ENCODE results near the gene NMNAT3. TPM values are rescaled to one million over a fixed set of nuclear protein-coding genes. Genes with fewer than 3 reads are reported as not detected.

NMNAT3 gene
- total RNA-seq, 1 donor from 2014 or later, result 1.6 TPM

DNA sequence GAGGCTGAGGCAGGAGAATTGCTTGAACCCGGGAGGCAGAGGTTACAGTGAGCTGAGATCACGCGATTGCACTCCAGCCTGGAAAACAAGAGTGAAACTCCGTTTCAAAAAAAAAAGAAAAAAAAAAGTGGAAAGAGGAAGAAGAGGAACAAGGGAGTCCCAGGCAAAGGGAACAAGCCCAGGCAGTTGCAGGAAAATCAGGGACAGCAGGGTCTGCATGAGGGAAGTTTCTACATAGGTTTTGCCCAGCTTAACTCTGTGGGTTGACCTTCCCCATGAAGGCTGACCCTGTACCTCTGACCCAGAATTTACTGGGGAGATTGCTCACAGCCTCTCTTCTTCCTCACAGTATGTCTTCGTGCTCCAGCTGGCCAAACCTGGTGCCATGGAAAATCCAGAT is 150.5 kb downstream of the NMNAT3 start:
- DNase-seq (ENCODE audit: low read depth), result no peak
- TF ChIP-seq, protein P1, sequence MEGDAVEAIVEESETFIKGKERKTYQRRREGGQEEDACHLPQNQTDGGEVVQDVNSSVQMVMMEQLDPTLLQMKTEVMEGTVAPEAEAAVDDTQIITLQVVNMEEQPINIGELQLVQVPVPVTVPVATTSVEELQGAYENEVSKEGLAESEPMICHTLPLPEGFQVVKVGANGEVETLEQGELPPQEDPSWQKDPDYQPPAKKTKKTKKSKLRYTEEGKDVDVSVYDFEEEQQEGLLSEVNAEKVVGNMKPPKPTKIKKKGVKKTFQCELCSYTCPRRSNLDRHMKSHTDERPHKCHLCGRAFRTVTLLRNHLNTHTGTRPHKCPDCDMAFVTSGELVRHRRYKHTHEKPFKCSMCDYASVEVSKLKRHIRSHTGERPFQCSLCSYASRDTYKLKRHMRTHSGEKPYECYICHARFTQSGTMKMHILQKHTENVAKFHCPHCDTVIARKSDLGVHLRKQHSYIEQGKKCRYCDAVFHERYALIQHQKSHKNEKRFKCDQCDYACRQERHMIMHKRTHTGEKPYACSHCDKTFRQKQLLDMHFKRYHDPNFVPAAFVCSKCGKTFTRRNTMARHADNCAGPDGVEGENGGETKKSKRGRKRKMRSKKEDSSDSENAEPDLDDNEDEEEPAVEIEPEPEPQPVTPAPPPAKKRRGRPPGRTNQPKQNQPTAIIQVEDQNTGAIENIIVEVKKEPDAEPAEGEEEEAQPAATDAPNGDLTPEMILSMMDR (conservative IDR thresholded peaks at IDR 0.05; ENCODE audit: low read depth, low read length), result no peak
- H3K4me3 ChIP-seq (ENCODE audit: low read depth, low read length), result no peak overlapping the region

GRCh38 chr3:139526146-139526545 is 151.6 kb downstream of the NMNAT3 start:
- TF ChIP-seq, protein P1 (conservative IDR thresholded peaks at IDR 0.05; ENCODE audit: low read depth, low read length), result no peak
- DNase-seq (ENCODE audit: low read depth), result no peak
- no peak overlapping the region for H3K4me3 ChIP-seq (ENCODE audit: low read depth, low read length)

GRCh38 chr3:139524841-139525636 is 152.7 kb downstream of the NMNAT3 start:
- no peak for DNase-seq (ENCODE audit: low read depth)
- no peak overlapping the region for H3K4me3 ChIP-seq (ENCODE audit: low read depth, low read length)
- TF ChIP-seq, protein P1 (conservative IDR thresholded peaks at IDR 0.05; ENCODE audit: low read depth, low read length), result no peak

GRCh38 chr3:139523718-139524117 is 154.1 kb downstream of the NMNAT3 start:
- no peak for DNase-seq (ENCODE audit: low read depth)
- no peak overlapping the region for H3K4me3 ChIP-seq (ENCODE audit: low read depth, low read length)
- TF ChIP-seq, protein P1 (conservative IDR thresholded peaks at IDR 0.05; ENCODE audit: low read depth, low read length), result no peak

GRCh38 chr3:139523166-139523565 is 154.6 kb downstream of the NMNAT3 start:
- no peak overlapping the region for H3K4me3 ChIP-seq (ENCODE audit: low read depth, low read length)
- no peak for DNase-seq (ENCODE audit: low read depth)
- TF ChIP-seq, protein P1 (conservative IDR thresholded peaks at IDR 0.05; ENCODE audit: low read depth, low read length), result no peak

- no peak overlapping the region for H3K4me3 ChIP-seq (ENCODE audit: low read depth, low read length)
- DNase-seq (ENCODE audit: low read depth), result no peak
- TF ChIP-seq, protein P1 (conservative IDR thresholded peaks at IDR 0.05; ENCODE audit: low read depth, low read length), result peak; percentile 16
Measured at GRCh38 chr3:139522421-139522820, 155.4 kb downstream of the NMNAT3 start.

DNA sequence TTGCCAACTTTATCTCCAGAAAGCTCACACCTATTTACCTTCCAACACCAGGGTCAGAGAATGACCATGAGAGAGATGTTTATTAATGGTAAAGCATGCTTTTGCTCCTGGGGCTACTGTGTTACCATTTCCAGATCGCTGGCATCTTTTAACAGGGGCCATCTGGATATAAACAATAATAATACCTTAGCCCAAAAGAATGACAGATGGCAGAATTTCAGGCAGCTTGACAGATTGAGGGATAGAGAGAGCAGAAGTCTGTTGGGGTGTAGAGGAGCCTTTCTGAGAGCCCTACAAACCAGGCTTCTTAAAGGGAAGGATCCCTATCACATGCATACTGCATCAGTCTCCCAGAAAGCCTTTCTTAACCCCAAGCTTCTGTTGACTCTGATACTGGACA is 156.0 kb downstream of the NMNAT3 start:
- TF ChIP-seq, protein P1 (conservative IDR thresholded peaks at IDR 0.05; ENCODE audit: low read depth, low read length), result no peak
- H3K4me3 ChIP-seq (ENCODE audit: low read depth, low read length), result no peak overlapping the region
- no peak for DNase-seq (ENCODE audit: low read depth)
